K562 (cell line): ENCODE measurements around the gene ITGAE. TPM values are rescaled to one million over a fixed set of nuclear protein-coding genes. Genes with fewer than 3 reads are reported as not detected.
A peak's percentile ranks its signal among the peaks of the same experiment; 100 is the strongest.

ENCODE experiments used
- CREM ChIP-seq: IDR thresholded peaks from 2 replicates; pipeline ENCODE4 v1.6.1; 2014; ENCODE audit warnings: antibody characterized with exemption, low read depth
- FOXK1 ChIP-seq: sonication (generic); formaldehyde crosslinking; IDR thresholded peaks from 2 replicates; pipeline ENCODE4 v1.8.0; 2022; ENCODE audit warnings: missing genetic modification reagents, mild to moderate bottlenecking, borderline replicate concordance
- GATA2 ChIP-seq: sonication (generic); formaldehyde crosslinking; IDR thresholded peaks from 2 replicates; pipeline ENCODE4 v1.4.0; 2020; ENCODE audit warnings: mild to moderate bottlenecking, missing genetic modification reagents
- GTF2A2 ChIP-seq: IDR thresholded peaks from 2 replicates; pipeline ENCODE4 v1.6.1; 2016; ENCODE audit warnings: mild to moderate bottlenecking, missing genetic modification characterization, missing compliant biosample characterization
- GTF2F1 ChIP-seq: IDR thresholded peaks from 2 replicates; pipeline ENCODE4 v1.6.1; 2011; ENCODE audit warnings: low read depth, low read length, improper control_type of control experiment
- HDAC1 ChIP-seq, 2 experiments: fragments of 450-650 bp; IDR thresholded peaks; 2 replicates each; pipeline ENCODE4 v1.6.1; 2016 to 2017; ENCODE audit warnings: inconsistent platforms in 1 of 2, mild to moderate bottlenecking in 1 of 2, moderate library complexity in 1 of 2
- IFI16 ChIP-seq: fragments of 250-450 bp; sonication (Bioruptor Pico); IDR thresholded peaks from 2 replicates; pipeline ENCODE4 v2.1.2; 2022; ENCODE audit warnings: mild to moderate bottlenecking, inconsistent platforms
- KHSRP ChIP-seq: fragments of 450-650 bp; IDR thresholded peaks from 2 replicates; pipeline ENCODE4 v1.6.1; 2017
- MAFK ChIP-seq: IDR thresholded peaks from 2 replicates; pipeline ENCODE4 v1.6.1; 2011; ENCODE audit warnings: low read length, improper control_type of control experiment
- MED1 ChIP-seq: sonication (generic); formaldehyde crosslinking; IDR thresholded peaks from 2 replicates; pipeline ENCODE4 v1.8.1; 2023; ENCODE audit warnings: missing genetic modification reagents, borderline replicate concordance
- NCOR1 ChIP-seq: fragments of 450-650 bp; IDR thresholded peaks from 2 replicates; pipeline ENCODE4 v1.6.1; 2016; ENCODE audit warnings: mild to moderate bottlenecking, moderate library complexity
- TSC22D4 ChIP-seq: fragments of 450-650 bp; IDR thresholded peaks from 2 replicates; pipeline ENCODE4 v1.6.1; 2016; ENCODE audit warnings: missing genetic modification characterization, missing biosample characterization, control low read depth
- ZBTB40 ChIP-seq, 2 experiments: fragments of 450-650 bp in 1 of 2; sonication (generic) in 1 of 2; formaldehyde crosslinking in 1 of 2; IDR thresholded peaks; 2 replicates each; pipeline versions ENCODE4 v1.7.1 to v1.9.0; 2016 to 2022; ENCODE audit warnings: inconsistent platforms in 1 of 2, mild to moderate bottlenecking in 1 of 2, missing genetic modification reagents in 1 of 2
- ZNF316 ChIP-seq: fragments of 450-650 bp; IDR thresholded peaks from 2 replicates; pipeline ENCODE4 v1.6.1; 2016
- ZNF347 ChIP-seq: fragments of 450-650 bp; formaldehyde crosslinking; IDR thresholded peaks from 2 replicates; pipeline ENCODE4 v1.4.0; 2020; ENCODE audit warnings: low read depth, mild to moderate bottlenecking, moderate library complexity
- polyA plus RNA-seq, 8 experiments: library from polyadenylated mRNA; depleted of rRNA in 4 of 8; stranded (reverse) in 5 of 8; unstranded in 3 of 8; fragments of >200 nt; fragmentation: Nextera tagmentation in 2 of 8; fragmentation: Illumina TruSeq in 1 of 8; extraction: Ambion mirVana in 2 of 8; extraction: Trizol in 1 of 8; gene quantifications; 2 replicates each; pipeline versions ENCODE4 v1.2.1 to v1.2.3, GENCODE V29; 2011 to 2014; ENCODE audit warnings: inconsistent platforms in 1 of 8, missing spikeins in 1 of 8
- total RNA-seq, 7 experiments: library from RNA; depleted of rRNA in 6 of 7; stranded (reverse); fragments of >200 nt in 6 of 7; fragmentation: Illumina TruSeq in 2 of 7; extraction: Trizol in 2 of 7; gene quantifications; 2 replicates each; pipeline versions ENCODE4 v1.2.1 to v1.2.3, GENCODE V29; 2011 to 2021; ENCODE audit warnings: low replicate concordance in 1 of 7
- TF ChIP-seq, protein P1 (sequence below): fragments of 450-650 bp; formaldehyde crosslinking; IDR thresholded peaks from 2 replicates; pipeline ENCODE4 v1.4.0; 2020; ENCODE audit warnings: mild to moderate bottlenecking, moderate library complexity
- TF ChIP-seq, protein P2 (sequence below): fragments of 250-450 bp; sonication (Bioruptor Pico); IDR thresholded peaks from 2 replicates; pipeline ENCODE4 v1.8.0; 2022; ENCODE audit warnings: moderate library complexity, mild to moderate bottlenecking, inconsistent platforms

ITGAE gene
- total and polyA plus RNA-seq, 9 of the 15 experiments (the other 6 are each of a cell fraction or from before 2014, with no cell fraction given), result 14.8 to 160 (median 27.0) TPM

- peak in 1 of 2 experiments; percentile 83; a peak in 2 of 4 replicates for TF ChIP-seq HDAC1 (IDR thresholded peaks at IDR 0.05)
- TF ChIP-seq CREM, result peak; percentile 88
- no peak for TF ChIP-seq MAFK
- TF ChIP-seq GTF2A2 (tag), result no peak
- no peak for TF ChIP-seq GATA2 (CRISPR knock-in tag)
- TF ChIP-seq GTF2F1, result no peak
- no peak for TF ChIP-seq FOXK1 (CRISPR knock-in tag)
- TF ChIP-seq, protein P1, sequence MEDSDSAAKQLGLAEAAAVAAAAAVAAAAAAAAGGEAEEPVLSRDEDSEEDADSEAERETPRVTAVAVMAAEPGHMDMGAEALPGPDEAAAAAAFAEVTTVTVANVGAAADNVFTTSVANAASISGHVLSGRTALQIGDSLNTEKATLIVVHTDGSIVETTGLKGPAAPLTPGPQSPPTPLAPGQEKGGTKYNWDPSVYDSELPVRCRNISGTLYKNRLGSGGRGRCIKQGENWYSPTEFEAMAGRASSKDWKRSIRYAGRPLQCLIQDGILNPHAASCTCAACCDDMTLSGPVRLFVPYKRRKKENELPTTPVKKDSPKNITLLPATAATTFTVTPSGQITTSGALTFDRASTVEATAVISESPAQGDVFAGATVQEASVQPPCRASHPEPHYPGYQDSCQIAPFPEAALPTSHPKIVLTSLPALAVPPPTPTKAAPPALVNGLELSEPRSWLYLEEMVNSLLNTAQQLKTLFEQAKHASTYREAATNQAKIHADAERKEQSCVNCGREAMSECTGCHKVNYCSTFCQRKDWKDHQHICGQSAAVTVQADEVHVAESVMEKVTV (CRISPR knock-in tag), result no peak
- TF ChIP-seq ZNF316, result no peak
- TF ChIP-seq IFI16 (CRISPR knock-in tag), result no peak
- no peak for TF ChIP-seq KHSRP
- no peak for TF ChIP-seq TSC22D4 (tag)
- peak; percentile 21; the same call in 1 of the 2 replicates for TF ChIP-seq ZBTB40 (IDR thresholded peaks at IDR 0.05)
- TF ChIP-seq ZBTB40 (CRISPR knock-in tag; IDR thresholded peaks at IDR 0.05), result no peak
- TF ChIP-seq NCOR1, result no peak
- TF ChIP-seq ZNF347 (CRISPR knock-in tag), result no peak
- TF ChIP-seq, protein P2, sequence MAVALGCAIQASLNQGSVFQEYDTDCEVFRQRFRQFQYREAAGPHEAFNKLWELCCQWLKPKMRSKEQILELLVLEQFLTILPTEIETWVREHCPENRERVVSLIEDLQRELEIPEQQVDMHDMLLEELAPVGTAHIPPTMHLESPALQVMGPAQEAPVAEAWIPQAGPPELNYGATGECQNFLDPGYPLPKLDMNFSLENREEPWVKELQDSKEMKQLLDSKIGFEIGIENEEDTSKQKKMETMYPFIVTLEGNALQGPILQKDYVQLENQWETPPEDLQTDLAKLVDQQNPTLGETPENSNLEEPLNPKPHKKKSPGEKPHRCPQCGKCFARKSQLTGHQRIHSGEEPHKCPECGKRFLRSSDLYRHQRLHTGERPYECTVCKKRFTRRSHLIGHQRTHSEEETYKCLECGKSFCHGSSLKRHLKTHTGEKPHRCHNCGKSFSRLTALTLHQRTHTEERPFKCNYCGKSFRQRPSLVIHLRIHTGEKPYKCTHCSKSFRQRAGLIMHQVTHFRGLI (CRISPR knock-in tag), result no peak
- TF ChIP-seq MED1 (CRISPR knock-in tag), result no peak
Measured at GRCh38 chr17:3723556-3724377, 77.2 kb downstream of the ITGAE start, which contains the start of gene HASPIN (continued).
